ENCODE data around the gene TXNDC17. TPM values are rescaled to one million over a fixed set of nuclear protein-coding genes. Genes with fewer than 3 reads are reported as not detected.

Gene TXNDC17
- total RNA-seq, 4 donors from 2014 or later, result 70.4 to 149 (median 95.9) TPM

DNA sequence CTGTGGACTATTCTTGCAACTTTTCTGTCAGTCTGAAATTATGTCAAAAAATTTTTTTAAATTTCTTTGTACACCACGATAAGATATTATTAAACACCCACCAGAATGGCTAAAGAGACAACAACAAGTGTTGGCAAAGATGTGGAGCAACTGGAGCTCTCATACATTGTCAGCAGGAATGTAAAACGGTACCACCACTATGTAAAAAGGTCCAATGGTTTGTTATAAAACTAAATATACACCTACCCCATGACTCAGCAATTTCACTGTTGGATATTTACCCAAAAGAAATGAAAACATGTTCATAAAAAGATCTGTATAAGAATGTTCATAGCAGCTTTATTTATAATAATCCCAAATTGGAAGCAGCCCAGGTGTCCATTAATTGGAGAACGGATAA is 7.6 kb upstream of the TXNDC17 start:
- no peaks in the 10 kb centered on the region for H3K9me3 ChIP-seq
- no peaks in the 10 kb centered on the region for H3K27me3 ChIP-seq
- TF ChIP-seq, protein P1, sequence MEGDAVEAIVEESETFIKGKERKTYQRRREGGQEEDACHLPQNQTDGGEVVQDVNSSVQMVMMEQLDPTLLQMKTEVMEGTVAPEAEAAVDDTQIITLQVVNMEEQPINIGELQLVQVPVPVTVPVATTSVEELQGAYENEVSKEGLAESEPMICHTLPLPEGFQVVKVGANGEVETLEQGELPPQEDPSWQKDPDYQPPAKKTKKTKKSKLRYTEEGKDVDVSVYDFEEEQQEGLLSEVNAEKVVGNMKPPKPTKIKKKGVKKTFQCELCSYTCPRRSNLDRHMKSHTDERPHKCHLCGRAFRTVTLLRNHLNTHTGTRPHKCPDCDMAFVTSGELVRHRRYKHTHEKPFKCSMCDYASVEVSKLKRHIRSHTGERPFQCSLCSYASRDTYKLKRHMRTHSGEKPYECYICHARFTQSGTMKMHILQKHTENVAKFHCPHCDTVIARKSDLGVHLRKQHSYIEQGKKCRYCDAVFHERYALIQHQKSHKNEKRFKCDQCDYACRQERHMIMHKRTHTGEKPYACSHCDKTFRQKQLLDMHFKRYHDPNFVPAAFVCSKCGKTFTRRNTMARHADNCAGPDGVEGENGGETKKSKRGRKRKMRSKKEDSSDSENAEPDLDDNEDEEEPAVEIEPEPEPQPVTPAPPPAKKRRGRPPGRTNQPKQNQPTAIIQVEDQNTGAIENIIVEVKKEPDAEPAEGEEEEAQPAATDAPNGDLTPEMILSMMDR (IDR thresholded peaks at IDR 0.05), result no peak
- TF ChIP-seq POLR2A (IDR thresholded peaks at IDR 0.05), result no peak
- no peak overlapping the region for H3K4me3 ChIP-seq (replicated peaks in 1 of 3)
- 96 to 99% methylated on average over 3 of the region's 3 CpGs for whole genome bisulfite sequencing, 2 donors
- DNase-seq, result no peak
- H3K36me3 ChIP-seq, result peaks cover 22 to 34% of the 10 kb centered on the region in 2 donors
- peaks cover under 1 to 2% of the 10 kb centered on the region in 2 donors for H3K4me1 ChIP-seq
- H3K27ac ChIP-seq, result no peak overlapping the region
- intact Hi-C loops (cut with DNase I), result no loop called here

- intact Hi-C loops (cut with DNase I), result no loop called here
- Histone ChIP-seq H3K27me3 (no peaks in the 10 kb centered on the region), H3K36me3 (peaks cover 18 to 33% of the 10 kb centered on the region in 2 donors), H3K27ac (no peak overlapping the region), H3K4me3 (replicated peaks in 1 of 3) (no peak overlapping the region), H3K4me1 (peaks cover 15 to 16% of the 10 kb centered on the region in 2 donors), H3K9me3 (no peaks in the 10 kb centered on the region)
- TF ChIP-seq POLR2A (IDR thresholded peaks at IDR 0.05), result no peak
- TF ChIP-seq, protein P1 (IDR thresholded peaks at IDR 0.05), result no peak
- no peak for DNase-seq
- WGBS, 2 donors, result 74 to 85% methylated on average over 2 of the region's 2 CpGs
Observed at GRCh38 chr17:6636105-6636504, 4.8 kb upstream of the TXNDC17 start.

DNA sequence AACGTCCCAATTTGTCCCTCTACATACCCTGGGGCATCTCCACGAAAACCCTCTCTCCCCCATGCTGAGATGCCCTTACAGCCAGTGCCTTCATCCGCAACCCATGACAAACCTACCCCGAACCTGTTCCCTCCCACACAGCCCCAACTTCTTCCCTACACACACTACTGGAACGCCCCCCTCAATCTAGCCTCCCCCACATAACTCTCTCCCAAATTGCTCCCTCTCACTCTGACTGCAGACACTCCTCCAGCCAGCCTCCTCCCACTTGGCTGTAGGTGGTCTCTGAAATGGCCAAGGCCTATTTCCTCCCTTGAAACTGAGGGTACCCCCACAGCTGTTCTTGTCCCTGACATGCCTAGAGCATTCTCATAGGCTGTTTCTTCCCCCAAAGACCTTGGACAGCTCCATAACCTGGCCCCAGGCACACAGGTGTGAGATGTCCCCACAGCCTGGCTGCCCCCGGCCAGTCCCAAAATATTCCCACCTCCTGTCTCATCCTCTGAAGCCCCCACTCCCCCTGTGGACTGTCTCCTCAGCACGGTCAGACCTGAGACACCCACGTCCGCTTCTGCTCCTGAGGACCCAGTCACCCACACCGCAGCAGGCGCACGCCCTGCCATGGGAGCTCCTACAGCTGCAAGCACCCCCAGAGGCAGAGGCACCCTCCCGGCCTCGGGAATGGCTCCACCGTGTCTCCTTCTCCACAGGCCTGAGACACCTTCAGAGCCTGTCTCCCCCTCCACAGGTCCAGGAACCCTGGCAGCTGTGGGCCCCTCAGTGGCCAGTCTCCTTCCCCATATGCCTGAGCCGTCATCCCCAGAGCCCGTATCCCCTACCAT is 4.0 kb upstream of the TXNDC17 start:
- Histone ChIP-seq H3K4me1 (peaks cover 19 to 20% of the 10 kb centered on the region in 2 donors), H3K27ac (no peak overlapping the region), H3K4me3 (replicated peaks in 1 of 3) (no peak overlapping the region), H3K9me3 (no peaks in the 10 kb centered on the region), H3K36me3 (peaks cover 18 to 29% of the 10 kb centered on the region in 2 donors), H3K27me3 (no peaks in the 10 kb centered on the region)
- TF ChIP-seq POLR2A (IDR thresholded peaks at IDR 0.05), result no peak
- TF ChIP-seq, protein P1 (IDR thresholded peaks at IDR 0.05), result no peak
- WGBS, 2 donors, result 92 to 93% methylated on average over 17 of the region's 17 CpGs
- intact Hi-C loops (cut with DNase I), result no loop called here
- DNase-seq, result no peak

- intact Hi-C loops (cut with DNase I), result no loop called here
- no peaks in the 10 kb centered on the region for H3K9me3 ChIP-seq
- H3K4me3 ChIP-seq (replicated peaks in 1 of 3), result no peak overlapping the region
- peaks cover 19 to 23% of the 10 kb centered on the region in 2 donors for H3K4me1 ChIP-seq
- TF ChIP-seq, protein P1 (IDR thresholded peaks at IDR 0.05), result no peak
- TF ChIP-seq POLR2A (IDR thresholded peaks at IDR 0.05), result no peak
- H3K36me3 ChIP-seq, result peaks cover 14 to 22% of the 10 kb centered on the region in 2 donors
- 95 to 100% methylated on average over 5 to 6 of the region's 6 CpGs for WGBS, 2 donors
- no peak overlapping the region for H3K27ac ChIP-seq
- H3K27me3 ChIP-seq, result no peaks in the 10 kb centered on the region
- DNase-seq, result no peak
Observed at GRCh38 chr17:6637458-6637840, 3.4 kb upstream of the TXNDC17 start.

Measured in thyroid gland (tissue), 4 donors.